ENCODE results near the gene TMEM9. TPM values are rescaled to one million over a fixed set of nuclear protein-coding genes. Genes with fewer than 3 reads are reported as not detected.
A peak's percentile ranks its signal among the peaks of the same experiment; 100 is the strongest.

The TMEM9 gene
- total RNA-seq, 6 experiments from 2014 or later = 60.3 to 72.7 (median 64.9) TPM

DNA sequence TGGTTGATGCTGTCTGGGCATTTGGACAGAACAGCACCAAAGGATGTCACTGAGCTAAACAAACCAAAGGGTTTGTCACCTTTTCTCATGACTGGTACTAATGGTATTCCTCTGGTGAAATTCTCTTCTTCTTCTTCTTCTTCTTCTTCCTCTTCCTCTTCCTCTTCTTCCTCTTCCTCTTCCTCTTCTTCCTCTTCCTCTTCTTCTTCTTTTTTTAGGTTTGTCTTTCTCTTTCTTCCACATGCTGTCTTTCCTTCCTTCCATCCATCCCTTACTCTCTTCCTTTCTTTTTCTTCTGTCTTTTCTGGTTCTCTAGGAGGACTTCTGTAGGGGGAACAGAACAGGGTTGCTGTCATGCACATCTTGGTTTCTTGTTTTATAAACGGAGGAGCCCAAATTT lies 27.0 kb upstream of the TMEM9 start:
- Mint-ChIP-seq H3K36me3 (ENCODE audit: low read depth) (no peaks in the 10 kb centered on the region), H3K9me3 (no peaks in the 10 kb centered on the region; the same call in 1 of the 2 replicates), H3K27ac (no peak overlapping the region), H3K4me1 (ENCODE audit: low read depth) (peaks cover 23% of the 10 kb centered on the region), H3K27me3 (ENCODE audit: insufficient read depth) (peaks cover 27% of the 10 kb centered on the region), H3K4me3 (no peak overlapping the region)
- no peak for DNase-seq
- TF ChIP-seq, protein P1, sequence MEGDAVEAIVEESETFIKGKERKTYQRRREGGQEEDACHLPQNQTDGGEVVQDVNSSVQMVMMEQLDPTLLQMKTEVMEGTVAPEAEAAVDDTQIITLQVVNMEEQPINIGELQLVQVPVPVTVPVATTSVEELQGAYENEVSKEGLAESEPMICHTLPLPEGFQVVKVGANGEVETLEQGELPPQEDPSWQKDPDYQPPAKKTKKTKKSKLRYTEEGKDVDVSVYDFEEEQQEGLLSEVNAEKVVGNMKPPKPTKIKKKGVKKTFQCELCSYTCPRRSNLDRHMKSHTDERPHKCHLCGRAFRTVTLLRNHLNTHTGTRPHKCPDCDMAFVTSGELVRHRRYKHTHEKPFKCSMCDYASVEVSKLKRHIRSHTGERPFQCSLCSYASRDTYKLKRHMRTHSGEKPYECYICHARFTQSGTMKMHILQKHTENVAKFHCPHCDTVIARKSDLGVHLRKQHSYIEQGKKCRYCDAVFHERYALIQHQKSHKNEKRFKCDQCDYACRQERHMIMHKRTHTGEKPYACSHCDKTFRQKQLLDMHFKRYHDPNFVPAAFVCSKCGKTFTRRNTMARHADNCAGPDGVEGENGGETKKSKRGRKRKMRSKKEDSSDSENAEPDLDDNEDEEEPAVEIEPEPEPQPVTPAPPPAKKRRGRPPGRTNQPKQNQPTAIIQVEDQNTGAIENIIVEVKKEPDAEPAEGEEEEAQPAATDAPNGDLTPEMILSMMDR (IDR thresholded peaks at IDR 0.05) = no peak

DNA sequence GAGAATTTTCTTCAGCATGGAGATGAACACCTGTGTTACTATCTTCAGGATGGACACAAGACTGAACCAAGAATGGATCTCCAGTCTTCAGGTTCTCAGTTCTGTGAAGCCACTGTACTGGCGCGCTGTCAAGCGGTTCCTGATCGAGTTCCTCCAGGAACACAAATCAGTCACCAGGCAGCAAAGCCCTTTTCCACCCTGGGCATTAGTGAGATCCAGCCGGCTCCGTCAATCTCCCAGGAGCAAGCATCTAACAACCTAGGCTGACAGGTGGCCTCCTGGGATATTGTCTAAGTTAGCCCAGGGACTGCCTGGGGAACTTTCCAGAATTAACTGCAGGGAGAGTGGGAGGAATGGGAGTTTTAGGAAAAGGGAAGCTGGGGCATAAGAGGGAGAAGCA lies 26.6 kb upstream of the TMEM9 start:
- Mint-ChIP-seq H3K27ac (no peak overlapping the region), H3K4me3 (no peak overlapping the region), H3K9me3 (no peaks in the 10 kb centered on the region; the same call in 1 of the 2 replicates), H3K4me1 (ENCODE audit: low read depth) (peaks cover 23% of the 10 kb centered on the region), H3K36me3 (ENCODE audit: low read depth) (no peaks in the 10 kb centered on the region), H3K27me3 (ENCODE audit: insufficient read depth) (peaks cover 27% of the 10 kb centered on the region)
- DNase-seq = no peak
- TF ChIP-seq, protein P1 (IDR thresholded peaks at IDR 0.05) = no peak

DNA sequence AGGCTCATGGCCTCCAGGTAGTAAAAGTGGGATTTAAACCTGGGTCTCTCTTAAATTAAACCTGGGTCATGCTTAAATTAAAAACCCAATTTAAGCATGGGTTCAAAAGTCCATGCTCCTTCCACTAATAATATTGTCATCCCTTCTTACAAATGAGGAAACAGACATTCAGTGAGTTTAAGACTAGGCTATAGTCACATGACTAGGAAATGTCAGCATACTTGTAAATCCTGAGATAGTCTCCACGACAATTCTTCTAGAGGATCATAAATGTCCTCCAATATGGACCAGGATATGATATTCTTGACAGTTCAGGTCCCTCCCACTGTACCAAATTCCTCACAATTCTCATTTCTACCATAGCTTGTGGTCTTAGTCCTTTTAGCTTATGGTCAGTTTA lies 25.9 kb upstream of the TMEM9 start:
- Mint-ChIP-seq H3K27ac (no peak overlapping the region), H3K36me3 (ENCODE audit: low read depth) (no peaks in the 10 kb centered on the region), H3K4me3 (no peak overlapping the region), H3K27me3 (ENCODE audit: insufficient read depth) (peaks cover 27% of the 10 kb centered on the region), H3K9me3 (no peaks in the 10 kb centered on the region; the same call in 1 of the 2 replicates), H3K4me1 (ENCODE audit: low read depth) (peaks cover 17% of the 10 kb centered on the region)
- TF ChIP-seq, protein P1 (IDR thresholded peaks at IDR 0.05) = no peak
- DNase-seq = no peak

DNA sequence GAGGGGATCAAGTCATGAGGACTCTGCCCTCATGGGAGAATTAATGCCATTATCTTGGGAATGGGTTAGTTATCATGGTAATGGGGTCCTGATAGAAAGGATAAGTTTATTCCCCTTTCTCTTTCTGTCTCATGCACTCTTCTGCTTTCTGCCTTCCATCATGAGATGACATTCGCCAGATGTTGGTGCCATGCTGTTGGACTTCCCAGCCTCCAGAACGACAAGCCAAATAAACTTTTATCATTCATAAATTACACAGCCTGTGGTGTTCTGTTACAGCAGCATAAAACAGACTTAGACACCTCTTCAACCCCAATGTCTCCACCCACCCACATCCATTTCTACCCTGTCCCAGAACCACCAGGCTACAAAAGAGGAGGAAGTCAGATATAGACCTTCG lies 24.4 kb upstream of the TMEM9 start:
- no peak for DNase-seq
- TF ChIP-seq, protein P1 (IDR thresholded peaks at IDR 0.05) = no peak

DNA sequence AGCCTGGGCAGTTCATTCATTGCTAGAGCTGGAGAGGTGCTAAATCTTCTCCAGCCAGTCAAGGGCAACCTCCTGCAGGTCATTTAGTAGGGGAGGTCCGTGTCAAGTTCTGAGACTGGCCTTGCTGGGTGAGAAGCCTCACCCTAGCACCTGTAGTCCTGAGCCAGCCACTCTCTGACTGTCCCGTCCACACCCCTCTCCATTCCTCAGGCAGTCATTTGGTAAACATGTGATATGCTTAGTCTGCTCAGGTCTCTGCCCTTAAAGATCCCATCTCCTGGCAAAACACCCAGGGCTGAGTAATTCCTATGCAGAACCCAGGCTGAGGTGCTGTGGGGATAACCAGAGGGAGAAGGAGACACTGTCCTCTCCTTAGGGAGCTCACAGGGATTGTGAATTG lies 22.7 kb upstream of the TMEM9 start:
- Mint-ChIP-seq H3K4me3 (no peak overlapping the region), H3K9me3 (no peaks in the 10 kb centered on the region; the same call in 1 of the 2 replicates), H3K36me3 (ENCODE audit: low read depth) (no peaks in the 10 kb centered on the region), H3K4me1 (ENCODE audit: low read depth) (peaks cover 17% of the 10 kb centered on the region), H3K27ac (no peak overlapping the region), H3K27me3 (ENCODE audit: insufficient read depth) (peaks cover 30% of the 10 kb centered on the region)
- DNase-seq = peak; percentile 52
- TF ChIP-seq, protein P1 (IDR thresholded peaks at IDR 0.05) = no peak

More for the DNA sequence above, 24.4 kb upstream of the TMEM9 start:
- H3K9me3 Mint-ChIP-seq = no peaks in the 10 kb centered on the region; the same call in 1 of the 2 replicates
- no peak overlapping the region for H3K4me3 Mint-ChIP-seq
- peaks cover 8% of the 10 kb centered on the region for H3K4me1 Mint-ChIP-seq (ENCODE audit: low read depth)
- H3K27me3 Mint-ChIP-seq (ENCODE audit: insufficient read depth) = peaks cover 30% of the 10 kb centered on the region
- no peak overlapping the region for H3K27ac Mint-ChIP-seq
- no peaks in the 10 kb centered on the region for H3K36me3 Mint-ChIP-seq (ENCODE audit: low read depth)

Data from HFFc6 (cell line).